Measurements from ENCODE around the gene ABLIM1.

ABLIM1 gene

GRCh38 chr10:114448897-114449296, 209.2 kb downstream of the ABLIM1 start:
- no peak for DNase-seq (ENCODE audit: low read depth)

GRCh38 chr10:114445332-114445731, 212.7 kb downstream of the ABLIM1 start:
- no peak for DNase-seq (ENCODE audit: low read depth)

DNA sequence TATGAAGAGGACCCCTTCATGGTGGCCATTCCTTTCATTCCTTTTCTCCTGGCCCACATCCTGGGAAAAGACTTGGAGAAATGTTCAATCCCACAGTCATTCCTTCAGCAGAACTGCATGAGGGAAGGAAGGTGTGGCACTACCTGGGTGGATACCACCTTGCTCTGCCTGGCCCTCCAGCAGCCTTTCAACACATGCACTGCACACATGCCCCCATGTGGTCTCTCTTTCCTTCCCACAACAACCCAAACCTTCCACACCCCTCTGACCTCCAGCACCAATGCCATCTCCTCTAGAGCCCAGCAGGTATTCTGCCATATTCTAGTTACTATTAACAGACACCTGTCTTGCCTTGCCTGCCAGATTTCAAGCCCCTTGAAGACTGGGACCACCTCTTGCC, 213.3 kb downstream of the ABLIM1 start:
- DNase-seq (ENCODE audit: low read depth), result no peak

- no peak for DNase-seq (ENCODE audit: low read depth)
Observed at GRCh38 chr10:114442091-114442630, 215.9 kb downstream of the ABLIM1 start.

DNA sequence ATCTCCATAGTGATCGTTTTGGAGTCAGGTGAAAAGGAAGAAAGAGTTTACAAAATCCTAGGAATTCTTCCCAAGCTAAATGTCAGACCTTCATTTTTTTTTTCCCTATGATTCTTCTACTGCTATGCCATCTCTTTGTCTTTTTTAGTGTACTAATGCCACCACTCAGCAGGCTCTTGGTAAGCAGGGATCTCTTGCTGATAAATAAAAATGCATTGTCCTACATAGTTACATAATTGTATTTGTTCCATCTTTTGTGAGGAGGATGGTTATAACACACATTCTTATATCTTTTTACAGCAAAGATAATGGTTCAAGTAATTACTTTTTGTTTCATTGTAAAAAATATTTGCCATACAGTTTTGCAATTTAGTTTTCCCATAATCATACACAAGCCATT, 217.0 kb downstream of the ABLIM1 start:
- DNase-seq (ENCODE audit: low read depth), result no peak

DNA sequence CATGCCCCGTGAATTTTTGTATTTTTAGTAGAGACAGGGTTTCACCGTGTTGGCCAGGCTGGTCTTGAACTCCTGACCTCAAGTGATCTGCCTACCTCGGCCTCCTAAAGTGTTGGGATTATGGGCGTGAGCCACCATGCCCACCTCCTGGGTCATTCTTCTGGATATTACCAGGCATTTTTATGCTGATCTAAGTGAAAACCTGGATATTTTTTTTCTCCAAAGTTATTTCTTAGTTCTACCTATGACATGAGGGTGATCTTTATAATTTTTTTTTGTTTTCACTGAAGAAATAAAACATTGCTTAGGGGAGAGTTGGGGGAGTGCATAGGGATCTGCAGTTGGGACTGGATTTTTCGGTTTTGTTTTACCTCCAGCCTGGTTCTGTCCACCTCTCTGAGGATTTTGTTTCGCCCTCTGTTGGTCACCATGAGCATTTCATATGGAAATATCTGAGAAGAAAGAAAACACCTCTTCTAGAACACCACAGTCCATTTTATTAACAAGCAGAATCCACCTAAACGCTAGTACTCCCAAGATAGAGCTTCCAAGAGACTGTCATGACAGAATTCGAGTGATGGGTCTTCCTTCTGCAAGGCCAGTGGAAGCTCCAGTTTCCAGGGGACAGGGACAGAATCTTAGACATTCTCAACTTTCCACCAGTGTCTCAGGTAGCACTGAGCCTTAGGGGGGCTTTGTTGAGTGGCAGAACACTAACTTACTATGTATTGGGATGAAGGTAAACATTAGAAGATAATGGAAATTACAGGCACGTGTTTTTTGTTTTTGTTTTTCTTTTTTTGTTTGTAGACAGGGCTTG, 220.4 kb downstream of the ABLIM1 start:
- DNase-seq (ENCODE audit: low read depth), result no peak

DNA sequence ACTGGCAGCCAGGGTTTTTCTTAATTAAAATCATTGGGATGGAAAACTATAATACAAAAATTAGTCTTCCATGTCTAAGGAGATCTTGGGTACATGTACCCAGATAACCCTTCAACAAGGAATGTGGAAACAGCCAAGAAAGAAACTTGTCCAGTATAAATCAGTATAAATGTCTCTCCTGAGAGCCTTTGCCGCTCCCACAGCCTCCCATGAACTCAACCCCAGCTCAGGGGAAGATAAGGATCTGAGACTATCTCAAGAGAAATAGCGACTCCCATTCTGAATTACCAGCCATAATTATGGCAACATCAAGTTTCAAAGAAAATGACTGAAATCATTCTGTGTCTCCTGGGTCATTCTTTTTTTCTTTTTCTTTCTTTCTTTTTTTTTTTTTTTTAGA, 221.1 kb downstream of the ABLIM1 start:
- DNase-seq (ENCODE audit: low read depth), result no peak

GRCh38 chr10:114432566-114433093, 225.4 kb downstream of the ABLIM1 start:
- no peak for DNase-seq (ENCODE audit: low read depth)

GRCh38 chr10:114431414-114432135, 226.5 kb downstream of the ABLIM1 start:
- no peak for DNase-seq (ENCODE audit: low read depth)

GRCh38 chr10:114430688-114431413, 227.2 kb downstream of the ABLIM1 start:
- DNase-seq (ENCODE audit: low read depth), result no peak

DNA sequence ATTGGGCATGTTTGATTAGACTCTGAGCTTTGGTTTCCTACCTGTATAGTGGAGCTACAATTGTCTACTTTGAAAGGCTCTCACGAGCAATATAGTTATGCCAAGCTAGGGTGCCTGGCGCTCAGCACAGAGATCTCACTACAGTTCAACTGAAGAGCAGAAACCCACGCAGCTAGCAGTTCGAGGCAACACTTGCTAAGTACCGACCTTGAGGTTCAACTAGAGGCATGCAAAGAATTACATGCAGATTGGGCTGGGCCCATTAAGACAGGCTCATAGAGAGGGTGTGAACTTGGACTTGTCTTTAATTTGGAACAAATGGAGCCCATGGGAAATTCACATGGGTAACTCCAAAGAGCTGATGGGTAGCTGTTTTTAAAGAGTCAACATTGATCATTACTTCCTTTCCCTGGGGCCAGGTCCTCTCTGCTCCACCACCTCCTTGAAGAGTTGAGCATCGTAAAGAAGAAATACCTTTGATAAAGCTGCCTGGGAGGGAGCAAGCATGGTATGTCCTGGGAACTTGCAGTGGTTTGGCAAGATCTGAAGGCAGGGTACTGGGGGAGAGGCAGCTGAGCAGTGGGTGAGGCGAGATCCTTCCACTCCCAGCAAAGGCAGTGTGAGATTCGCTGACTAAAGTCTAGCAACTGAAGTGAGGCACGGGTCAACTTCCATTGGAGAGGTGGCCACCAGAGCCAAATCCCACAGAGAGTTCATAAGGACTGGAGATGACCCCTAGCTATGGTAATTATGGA, 228.3 kb downstream of the ABLIM1 start:
- no peak for DNase-seq (ENCODE audit: low read depth)

DNA sequence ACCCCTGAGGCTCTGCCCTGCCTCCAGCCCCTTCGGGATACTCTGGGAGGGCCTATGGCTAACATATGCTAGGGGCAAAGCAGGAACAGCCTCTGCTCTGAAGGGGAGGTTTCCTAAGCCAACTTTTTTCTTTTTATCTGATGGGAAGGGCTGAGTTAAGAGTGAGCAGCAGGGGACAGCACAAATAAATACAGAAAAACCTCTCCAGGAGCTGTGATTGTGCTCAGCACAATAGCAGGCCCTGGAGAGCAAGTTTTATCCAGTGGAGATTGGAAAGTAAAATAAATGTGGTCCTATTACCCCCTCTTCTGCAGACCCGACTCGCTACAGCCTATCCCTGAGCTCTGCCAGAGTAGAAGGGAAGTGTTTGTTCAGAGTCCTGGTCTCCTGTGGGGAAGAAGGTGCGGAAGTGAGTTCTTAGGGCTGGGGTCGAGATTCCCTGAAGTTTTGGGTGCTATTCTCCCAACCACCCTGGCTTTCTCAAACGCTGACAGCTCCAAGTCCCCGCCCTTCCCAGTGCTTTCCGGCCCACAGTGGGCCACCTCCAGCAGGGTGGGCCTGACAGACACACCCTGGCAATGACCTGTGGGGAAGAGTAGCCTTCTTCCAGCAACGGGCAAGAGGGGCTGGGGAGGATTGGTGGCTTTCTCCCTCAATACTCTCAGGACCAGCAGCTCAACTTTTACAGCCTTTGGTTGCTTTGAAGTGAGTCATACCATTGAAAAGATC, 230.8 kb downstream of the ABLIM1 start:
- DNase-seq (ENCODE audit: low read depth), result no peak

GRCh38 chr10:114426476-114426875, 231.6 kb downstream of the ABLIM1 start:
- DNase-seq (ENCODE audit: low read depth), result no peak

DNA sequence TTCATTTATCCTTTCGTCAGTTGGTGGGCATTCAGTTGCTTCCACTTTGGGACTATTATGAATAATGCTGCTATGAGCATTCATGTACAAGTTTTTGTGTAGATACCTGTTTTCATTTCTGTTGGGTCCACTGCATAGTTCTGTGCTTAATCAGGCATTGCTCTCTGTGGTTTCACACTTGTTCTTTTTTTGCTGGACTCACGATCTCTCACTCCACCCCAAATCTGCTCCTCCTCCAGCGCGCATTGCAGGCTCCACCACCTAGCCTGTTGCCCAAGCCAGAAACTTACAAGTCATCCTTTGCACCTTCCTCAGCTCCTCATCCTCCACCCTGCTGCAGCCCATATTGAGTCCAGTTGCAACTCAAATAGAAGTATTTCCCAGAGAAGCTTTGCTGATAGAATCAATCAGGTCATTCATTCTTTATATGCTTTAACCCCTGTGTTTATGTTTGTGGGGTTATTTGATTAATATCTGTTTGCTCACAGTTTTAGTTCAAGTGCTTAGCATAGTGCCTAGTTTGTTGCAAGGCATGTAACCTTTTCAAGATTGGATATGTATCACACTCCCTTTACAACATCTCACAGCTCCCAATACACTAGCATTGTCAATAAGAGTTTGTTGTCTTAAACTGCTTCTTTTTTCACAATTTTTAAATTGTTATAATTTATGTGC, 237.1 kb downstream of the ABLIM1 start:
- no peak for DNase-seq (ENCODE audit: low read depth)

DNA sequence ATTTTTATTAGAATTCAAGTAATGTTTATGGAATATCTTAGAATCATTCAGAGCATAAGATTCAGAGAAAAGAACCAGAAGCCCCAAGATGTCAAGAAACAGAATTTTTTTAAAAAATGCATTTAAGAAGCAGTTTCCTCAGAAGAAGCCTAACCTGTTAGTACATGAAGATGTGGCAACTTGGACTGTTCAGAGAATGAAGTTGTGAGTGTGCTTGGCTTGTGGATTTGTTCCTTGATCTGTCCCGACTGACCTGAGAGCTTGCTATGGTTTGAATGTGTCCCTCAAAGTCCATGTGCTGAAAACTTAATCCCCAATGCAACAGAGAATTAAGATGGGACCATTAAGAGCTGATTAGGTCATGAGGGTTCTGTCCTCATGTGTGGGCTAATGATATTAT, 240.0 kb downstream of the ABLIM1 start:
- DNase-seq (ENCODE audit: low read depth), result no peak

GRCh38 chr10:114412907-114413797, 244.9 kb downstream of the ABLIM1 start:
- DNase-seq (ENCODE audit: low read depth), result no peak

GRCh38 chr10:114408968-114409444, 249.1 kb downstream of the ABLIM1 start:
- DNase-seq (ENCODE audit: low read depth), result no peak

DNA sequence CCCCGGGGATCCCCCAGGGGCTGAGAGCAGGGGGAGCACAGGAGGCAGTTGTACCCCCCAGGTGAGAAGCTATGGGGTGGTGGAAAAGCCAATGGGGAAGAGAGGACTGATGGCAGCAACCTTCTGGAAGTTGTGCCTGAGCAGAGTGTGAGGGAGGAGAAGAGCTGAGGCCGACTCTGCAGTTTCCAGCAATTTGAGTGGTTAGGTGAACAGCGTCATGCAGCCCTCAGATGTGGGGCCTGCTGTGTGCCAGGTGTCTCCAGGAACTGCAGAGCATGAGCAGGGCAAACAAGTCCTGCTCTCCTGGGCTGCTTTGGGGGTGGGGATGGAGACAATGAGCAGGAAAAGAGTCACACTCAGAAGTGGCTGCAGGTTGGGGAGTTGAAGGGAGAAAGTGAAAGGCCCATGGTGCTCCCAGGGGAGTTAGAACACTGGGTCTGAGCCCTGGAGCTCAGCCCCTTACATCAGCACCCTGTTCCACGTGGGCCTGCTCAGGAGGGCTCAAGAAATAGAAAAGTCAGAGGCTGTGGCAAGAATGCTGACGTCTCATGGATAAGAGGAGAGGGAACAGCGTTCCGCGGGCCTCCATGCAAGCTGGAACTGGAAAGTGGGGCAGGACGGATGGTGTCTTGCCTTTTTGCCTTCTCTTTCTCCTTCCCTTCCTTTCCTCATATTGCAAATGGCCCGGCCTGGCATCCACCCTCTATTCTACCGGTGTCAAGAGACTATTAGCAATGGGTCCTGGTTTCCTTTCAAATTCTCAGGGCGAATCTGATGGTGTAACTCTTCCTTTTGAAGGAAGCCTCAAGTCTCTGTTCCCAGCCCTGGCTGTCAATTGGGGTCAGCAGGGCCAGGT, 249.7 kb downstream of the ABLIM1 start:
- DNase-seq (ENCODE audit: low read depth), result no peak

Measured in fibroblast of gingiva (primary cell).